NCI-H2081 (cell line): ENCODE results near the gene PSMD14.

Experiments
- DNase-seq, 2 experiments: peaks; one replicate each; lab custom pipeline; 2025; lab: John Stamatoyannopoulos, UW

Gene PSMD14

GRCh38 chr2:161448431-161448830 lies 140.2 kb downstream of the PSMD14 start:
- no peak for DNase-seq
